ENCODE measurements around the gene EHD2.

EHD2 gene

DNA sequence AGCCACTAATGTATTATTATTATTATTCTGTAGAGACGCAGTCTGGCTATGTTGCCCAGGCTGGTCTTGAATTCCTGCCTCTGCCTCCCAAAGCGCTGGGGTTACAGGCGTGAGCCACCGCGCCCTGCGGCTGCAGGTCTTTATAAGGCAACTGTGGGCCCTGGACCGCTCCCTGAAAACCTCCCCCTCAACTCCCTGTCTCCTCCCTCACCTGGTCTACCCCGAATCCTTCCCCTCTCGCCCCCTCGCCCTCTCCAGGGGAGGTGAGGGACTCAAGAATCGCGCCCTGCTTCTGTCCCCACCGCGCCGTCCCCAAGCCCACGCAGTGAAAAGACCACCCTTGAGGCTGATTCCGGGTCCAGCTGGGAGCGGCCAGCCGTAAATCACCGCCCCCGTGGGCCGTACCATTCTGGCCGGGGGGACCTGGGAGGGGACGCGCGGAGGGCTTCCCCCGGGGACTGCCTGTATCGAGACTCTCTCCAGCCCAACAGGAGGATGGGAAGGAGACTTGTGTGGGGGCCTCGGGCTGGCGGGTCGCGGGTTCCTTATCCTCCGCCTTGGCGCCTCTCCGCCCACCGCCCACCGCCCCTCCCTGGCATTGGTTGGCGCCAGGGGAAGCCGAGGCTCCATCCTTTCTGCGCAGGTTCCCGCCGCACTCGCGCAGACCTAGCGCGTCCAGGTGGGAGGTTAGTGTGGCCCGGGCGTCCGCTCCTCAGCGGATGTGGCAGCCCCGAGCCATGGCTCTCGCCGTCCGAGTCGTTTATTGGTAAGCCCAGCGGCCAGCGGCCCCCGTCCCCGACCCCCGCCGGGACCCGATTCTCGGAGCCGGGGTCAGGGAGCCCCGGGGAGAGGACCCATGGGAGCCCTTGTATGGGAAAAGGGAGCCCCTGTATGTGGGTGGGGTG lies 65.1 kb downstream of the EHD2 start, which contains the start of gene SELENOW:
Gene SELENOW (plus strand): TSS at position 655 of the 905 bp plus-strand sequence. CDS start 83 bp downstream, at position 738.
- peak; percentile 90 for DNase-seq (ENCODE audit: extremely low spot score)
- CTCF ChIA-PET: no interaction called here
- TF ChIP-seq ZNF384 (IDR thresholded peaks at IDR 0.05) (no peak), NFRKB (IDR thresholded peaks at IDR 0.05) (no peak), L3MBTL2 (conservative IDR thresholded peaks at IDR 0.05) (no peak), SP1 (IDR thresholded peaks at IDR 0.05) (peak; percentile 95), ELF4 (IDR thresholded peaks at IDR 0.05) (peak; percentile 56), HDGF (IDR thresholded peaks at IDR 0.05; ENCODE audit: borderline replicate concordance) (no peak), BHLHE40 (IDR thresholded peaks at IDR 0.05; ENCODE audit: borderline replicate concordance) (peak; percentile 89)
- TF ChIP-seq, protein P1, sequence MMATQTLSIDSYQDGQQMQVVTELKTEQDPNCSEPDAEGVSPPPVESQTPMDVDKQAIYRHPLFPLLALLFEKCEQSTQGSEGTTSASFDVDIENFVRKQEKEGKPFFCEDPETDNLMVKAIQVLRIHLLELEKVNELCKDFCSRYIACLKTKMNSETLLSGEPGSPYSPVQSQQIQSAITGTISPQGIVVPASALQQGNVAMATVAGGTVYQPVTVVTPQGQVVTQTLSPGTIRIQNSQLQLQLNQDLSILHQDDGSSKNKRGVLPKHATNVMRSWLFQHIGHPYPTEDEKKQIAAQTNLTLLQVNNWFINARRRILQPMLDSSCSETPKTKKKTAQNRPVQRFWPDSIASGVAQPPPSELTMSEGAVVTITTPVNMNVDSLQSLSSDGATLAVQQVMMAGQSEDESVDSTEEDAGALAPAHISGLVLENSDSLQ (IDR thresholded peaks at IDR 0.05): peak; percentile 97
- POLR2A ChIA-PET: interaction anchor here (0.9 kb wide), 1 partner anchor 11 kb away, joined by 3 read pairs; no protein-coding TSS in a partner anchor

DNA sequence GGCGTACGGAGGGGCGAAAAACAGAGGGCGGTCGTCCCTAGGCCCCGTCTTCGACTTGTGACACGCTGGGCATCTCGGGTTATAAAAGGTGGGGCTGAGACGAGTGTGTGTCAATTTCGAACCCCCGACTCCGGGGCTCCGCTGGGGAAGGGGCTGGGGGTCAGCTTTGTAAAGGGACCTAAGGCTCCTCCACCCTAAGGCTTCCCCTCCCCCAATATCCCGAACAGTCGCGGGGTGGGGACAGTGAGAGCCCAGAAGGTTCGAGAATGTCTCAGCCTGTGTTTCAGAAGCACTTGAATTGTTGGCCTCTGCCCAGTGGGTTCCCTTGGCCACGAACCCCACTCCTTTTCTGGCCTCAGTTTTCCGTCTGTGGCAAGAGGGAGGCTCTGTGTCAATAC lies 65.7 kb downstream of the EHD2 start:
- ChIA-PET POLR2A (no interaction called here), CTCF (no interaction called here)
- TF ChIP-seq ZNF384 (IDR thresholded peaks at IDR 0.05) (no peak), TARDBP (IDR thresholded peaks at IDR 0.05) (no peak), SUZ12 (IDR thresholded peaks at IDR 0.05) (no peak), BHLHE40 (IDR thresholded peaks at IDR 0.05; ENCODE audit: borderline replicate concordance) (no peak), FOXK2 (IDR thresholded peaks at IDR 0.05) (no peak), FOXM1 (IDR thresholded peaks at IDR 0.05; ENCODE audit: borderline replicate concordance) (no peak), NFRKB (IDR thresholded peaks at IDR 0.05) (no peak), L3MBTL2 (conservative IDR thresholded peaks at IDR 0.05) (no peak), SP1 (IDR thresholded peaks at IDR 0.05) (no peak), HDGF (IDR thresholded peaks at IDR 0.05; ENCODE audit: borderline replicate concordance) (no peak), LEF1 (IDR thresholded peaks at IDR 0.05; ENCODE audit: borderline replicate concordance) (no peak)
- TF ChIP-seq, protein P1 (IDR thresholded peaks at IDR 0.05): no peak
- no peak for DNase-seq (ENCODE audit: extremely low spot score)

DNA sequence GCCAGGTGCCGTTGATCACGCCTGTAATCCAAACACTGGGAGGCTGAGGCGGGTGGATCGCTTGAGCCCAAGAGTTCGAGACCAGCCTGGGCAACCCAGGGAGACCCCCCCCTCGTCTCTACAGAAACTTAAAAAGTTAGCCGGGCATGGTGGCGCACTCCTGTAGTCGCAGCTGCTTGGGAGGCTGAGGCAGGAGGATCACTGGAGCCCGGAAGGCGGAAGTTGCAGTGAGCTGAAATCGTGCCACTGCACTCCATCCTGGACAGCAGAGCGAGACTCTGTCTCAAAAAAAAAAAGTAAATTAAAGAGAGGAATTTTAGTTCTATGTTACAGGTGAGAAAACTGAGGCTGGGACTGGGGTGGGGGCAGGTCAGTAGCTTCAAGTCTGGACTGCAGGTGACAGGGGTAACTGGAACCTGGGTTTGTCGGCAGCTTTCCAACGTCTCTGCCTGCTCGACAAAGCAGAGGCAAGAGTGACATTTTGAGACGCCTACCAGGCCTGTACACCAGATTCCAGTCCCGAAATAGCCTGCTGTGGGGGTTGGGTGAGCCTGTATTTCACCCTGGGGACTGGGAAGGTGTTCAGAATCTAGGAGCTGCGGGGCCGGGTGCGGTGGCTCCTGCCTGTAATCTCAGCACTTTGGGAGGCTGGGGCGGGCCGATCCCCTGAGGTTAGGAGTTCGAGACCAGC lies 66.4 kb downstream of the EHD2 start:
- CTCF ChIA-PET: interaction anchor here (0.7 kb wide), 1 partner anchor 10 kb away, joined by 3 read pairs; no protein-coding TSS in a partner anchor
- DNase-seq (ENCODE audit: extremely low spot score): no peak
- POLR2A ChIA-PET: no interaction called here
- TF ChIP-seq ZNF384 (IDR thresholded peaks at IDR 0.05) (no peak), SP1 (IDR thresholded peaks at IDR 0.05) (no peak), LEF1 (IDR thresholded peaks at IDR 0.05; ENCODE audit: borderline replicate concordance) (no peak), ARNT (IDR thresholded peaks at IDR 0.05) (no peak), FOXA1 (IDR thresholded peaks at IDR 0.05) (no peak), NFRKB (IDR thresholded peaks at IDR 0.05) (no peak), TARDBP (IDR thresholded peaks at IDR 0.05) (no peak), FOXM1 (IDR thresholded peaks at IDR 0.05; ENCODE audit: borderline replicate concordance) (no peak), HDGF (IDR thresholded peaks at IDR 0.05; ENCODE audit: borderline replicate concordance) (no peak), BHLHE40 (IDR thresholded peaks at IDR 0.05; ENCODE audit: borderline replicate concordance) (no peak), FOXK2 (IDR thresholded peaks at IDR 0.05) (no peak), CTBP1 (IDR thresholded peaks at IDR 0.05; ENCODE audit: borderline replicate concordance) (no peak), SUZ12 (IDR thresholded peaks at IDR 0.05) (no peak), L3MBTL2 (conservative IDR thresholded peaks at IDR 0.05) (no peak), ELF4 (IDR thresholded peaks at IDR 0.05) (no peak)
- TF ChIP-seq, protein P1 (IDR thresholded peaks at IDR 0.05): no peak

DNA sequence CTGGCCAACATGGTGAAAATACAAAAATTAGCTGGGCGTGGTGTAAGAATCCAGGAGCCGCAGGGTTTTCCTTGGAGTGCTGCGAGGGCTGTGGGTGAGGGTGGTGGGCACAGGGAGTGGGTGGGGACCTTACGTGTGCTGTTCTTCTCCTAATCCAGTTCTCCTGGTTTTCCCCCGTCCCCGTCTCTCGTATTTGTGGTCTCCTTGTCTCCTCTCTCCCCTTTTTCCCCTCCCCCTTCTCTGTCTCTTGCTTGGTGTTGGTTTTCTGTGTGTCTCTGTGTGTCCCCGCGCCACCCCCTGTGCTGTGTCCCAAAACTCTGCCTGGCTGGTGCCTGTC lies 67.0 kb downstream of the EHD2 start:
- DNase-seq (ENCODE audit: extremely low spot score): no peak
- ChIA-PET CTCF (interaction anchor here (0.7 kb wide), 1 partner anchor 9 kb away, joined by 3 read pairs; no protein-coding TSS in a partner anchor), POLR2A (no interaction called here)
- TF ChIP-seq LEF1 (IDR thresholded peaks at IDR 0.05; ENCODE audit: borderline replicate concordance) (no peak), FOXK2 (IDR thresholded peaks at IDR 0.05) (no peak), NFRKB (IDR thresholded peaks at IDR 0.05) (no peak), FOXM1 (IDR thresholded peaks at IDR 0.05; ENCODE audit: borderline replicate concordance) (no peak), TARDBP (IDR thresholded peaks at IDR 0.05) (no peak), BHLHE40 (IDR thresholded peaks at IDR 0.05; ENCODE audit: borderline replicate concordance) (no peak)

DNA sequence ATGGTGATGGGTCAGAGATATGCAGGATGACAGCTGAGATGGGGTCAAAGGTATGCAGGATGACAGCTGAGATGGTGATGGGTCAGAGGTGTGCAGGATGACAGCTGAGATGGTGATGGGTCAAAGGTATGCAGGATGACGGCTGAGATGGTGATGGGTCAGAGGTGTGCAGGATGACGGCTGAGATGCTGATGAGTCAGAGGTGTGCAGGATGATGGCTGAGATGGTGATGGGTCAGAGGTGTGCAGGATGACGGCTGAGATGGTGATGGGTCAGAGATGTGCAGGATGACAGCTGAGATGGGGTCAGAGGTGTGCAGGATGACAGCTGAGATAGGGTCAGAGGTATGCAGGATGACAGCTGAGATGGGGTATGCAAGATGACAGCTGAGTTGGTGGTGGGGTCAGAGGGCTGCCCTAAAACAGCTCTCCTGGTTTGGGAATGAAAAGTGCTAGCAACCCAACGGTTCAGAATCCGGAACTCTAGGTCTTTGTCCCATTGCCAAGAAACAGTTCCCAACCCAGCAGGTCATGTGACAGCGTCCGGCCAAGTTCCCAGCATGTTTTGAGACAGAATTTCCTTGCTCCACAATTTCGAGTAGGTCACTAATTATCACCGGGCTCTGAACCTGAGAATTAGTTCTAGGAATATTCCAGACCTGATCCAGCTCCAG lies 68.5 kb downstream of the EHD2 start:
- ChIA-PET CTCF (interaction anchor here (0.8 kb wide), 1 partner anchor 16 kb away, joined by 5 read pairs; no protein-coding TSS in a partner anchor), POLR2A (no interaction called here)
- no peak for TF ChIP-seq SUZ12 (IDR thresholded peaks at IDR 0.05)
- no peak for TF ChIP-seq FOXK2 (IDR thresholded peaks at IDR 0.05)
- TF ChIP-seq ELF4 (IDR thresholded peaks at IDR 0.05): no peak
- no peak for TF ChIP-seq L3MBTL2 (conservative IDR thresholded peaks at IDR 0.05)
- TF ChIP-seq ARNT (IDR thresholded peaks at IDR 0.05): no peak
- no peak for TF ChIP-seq LEF1 (IDR thresholded peaks at IDR 0.05; ENCODE audit: borderline replicate concordance)
- TF ChIP-seq NFRKB (IDR thresholded peaks at IDR 0.05): no peak
- no peak for TF ChIP-seq BHLHE40 (IDR thresholded peaks at IDR 0.05; ENCODE audit: borderline replicate concordance)
- TF ChIP-seq FOXM1 (IDR thresholded peaks at IDR 0.05; ENCODE audit: borderline replicate concordance): no peak
- TF ChIP-seq HDGF (IDR thresholded peaks at IDR 0.05; ENCODE audit: borderline replicate concordance): no peak
- no peak for DNase-seq (ENCODE audit: extremely low spot score)

All from HEK293T (cell line).